ENCODE results near the gene PALD1.

DNA sequence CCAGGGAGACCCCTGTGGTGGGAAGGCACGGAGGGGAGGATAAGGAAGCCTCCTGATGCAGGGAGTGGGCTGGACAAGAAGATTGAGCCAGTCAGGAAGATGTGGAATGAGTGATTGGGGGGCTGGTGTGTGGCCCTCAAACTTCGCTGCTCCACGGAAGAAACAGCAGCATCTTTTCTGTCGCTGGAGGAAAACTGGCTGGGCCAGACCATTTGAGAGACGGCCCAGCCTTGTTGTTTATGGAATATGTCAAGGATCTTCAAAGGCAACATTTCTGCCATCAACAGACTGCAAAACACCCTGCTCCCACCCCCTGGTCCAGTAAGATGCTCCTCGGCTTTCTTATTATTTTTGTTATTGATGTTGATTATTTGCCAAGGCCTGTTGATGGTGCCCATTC is 29.4 kb downstream of the PALD1 start:
- TF ChIP-seq YY1 (IDR thresholded peaks at IDR 0.05; ENCODE audit: low read depth), result no peak
- no peak for TF ChIP-seq REST (IDR thresholded peaks at IDR 0.05; ENCODE audit: low read depth)
- no peak for TF ChIP-seq ZBTB7A (IDR thresholded peaks at IDR 0.05; ENCODE audit: low read depth)
- TF ChIP-seq EP300 (IDR thresholded peaks at IDR 0.05; ENCODE audit: borderline replicate concordance), result no peak

Measured in Ishikawa (cell line).